ENCODE data around the gene FAM120A. TPM values are rescaled to one million over a fixed set of nuclear protein-coding genes. Genes with fewer than 3 reads are reported as not detected.

The FAM120A gene
- total RNA-seq, 1 experiment from 2014 or later, result 70.5 TPM

DNA sequence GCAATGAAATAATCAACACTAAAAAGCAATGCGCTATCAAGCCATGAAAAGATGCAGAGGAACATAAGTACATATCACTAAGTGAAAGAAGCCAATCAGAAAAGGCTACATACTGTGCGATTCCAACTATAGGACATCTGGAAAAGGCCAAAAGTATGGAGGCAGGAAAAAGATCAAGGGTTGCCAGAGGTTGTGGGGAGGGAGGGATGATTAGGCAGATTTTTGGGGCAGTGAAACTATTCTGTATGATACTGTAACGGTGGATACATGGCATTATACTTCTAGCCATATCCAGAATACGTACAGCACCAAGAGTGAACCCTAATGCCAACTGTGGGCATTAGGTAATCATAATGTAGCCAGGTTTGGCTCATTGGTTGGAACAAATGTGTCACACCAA lies 51.9 kb downstream of the FAM120A start:
- ChIA-PET CTCF (no interaction called here), POLR2A (no interaction called here)
- no peaks in the 10 kb centered on the region for H3K9me3 ChIP-seq (ENCODE audit: control insufficient read depth, insufficient read depth, low read depth, low read length)
- no peaks in the 10 kb centered on the region; the same call in 1 of the 2 replicates for H3K36me3 ChIP-seq (ENCODE audit: control insufficient read depth, insufficient read depth, low read length)
- no peak overlapping the region for H3K27ac ChIP-seq (ENCODE audit: low read length)
- DNase-seq (ENCODE audit: low read depth, low spot score) (no peak), ATAC-seq (no peak)
- no peak overlapping the region for H3K4me3 ChIP-seq (ENCODE audit: low read depth in 2 of 2, low read length in 2 of 2)
- in situ Hi-C loops (cut with HindIII; ENCODE audit: low pct_unique_long_range_greater_than_20kb, low sequenced_read_pairs), result no loop called here
- H3K27me3 ChIP-seq (ENCODE audit: control insufficient read depth, insufficient read depth, low read length), result no peaks in the 10 kb centered on the region
- BruUV-seq (replicated peaks), result no TSS peak
- H3K4me1 ChIP-seq (ENCODE audit: control insufficient read depth, insufficient read depth, low read length), result no peaks in the 10 kb centered on the region
- intact Hi-C loops (cut with micrococcal nuclease; ENCODE audit: unreplicated experiment), result no loop called here
- TF ChIP-seq TCF7L2 (IDR thresholded peaks at IDR 0.05; ENCODE audit: low read depth, low read length) (no peak), CTCF (IDR thresholded peaks at IDR 0.05) (no peak), POLR2AphosphoS5 (IDR thresholded peaks at IDR 0.05; ENCODE audit: low read depth, low read length) (no peak), SIN3A (IDR thresholded peaks at IDR 0.05; ENCODE audit: borderline replicate concordance, insufficient read depth, low read depth, low read length) (no peak)
- TF ChIP-seq, protein P1, sequence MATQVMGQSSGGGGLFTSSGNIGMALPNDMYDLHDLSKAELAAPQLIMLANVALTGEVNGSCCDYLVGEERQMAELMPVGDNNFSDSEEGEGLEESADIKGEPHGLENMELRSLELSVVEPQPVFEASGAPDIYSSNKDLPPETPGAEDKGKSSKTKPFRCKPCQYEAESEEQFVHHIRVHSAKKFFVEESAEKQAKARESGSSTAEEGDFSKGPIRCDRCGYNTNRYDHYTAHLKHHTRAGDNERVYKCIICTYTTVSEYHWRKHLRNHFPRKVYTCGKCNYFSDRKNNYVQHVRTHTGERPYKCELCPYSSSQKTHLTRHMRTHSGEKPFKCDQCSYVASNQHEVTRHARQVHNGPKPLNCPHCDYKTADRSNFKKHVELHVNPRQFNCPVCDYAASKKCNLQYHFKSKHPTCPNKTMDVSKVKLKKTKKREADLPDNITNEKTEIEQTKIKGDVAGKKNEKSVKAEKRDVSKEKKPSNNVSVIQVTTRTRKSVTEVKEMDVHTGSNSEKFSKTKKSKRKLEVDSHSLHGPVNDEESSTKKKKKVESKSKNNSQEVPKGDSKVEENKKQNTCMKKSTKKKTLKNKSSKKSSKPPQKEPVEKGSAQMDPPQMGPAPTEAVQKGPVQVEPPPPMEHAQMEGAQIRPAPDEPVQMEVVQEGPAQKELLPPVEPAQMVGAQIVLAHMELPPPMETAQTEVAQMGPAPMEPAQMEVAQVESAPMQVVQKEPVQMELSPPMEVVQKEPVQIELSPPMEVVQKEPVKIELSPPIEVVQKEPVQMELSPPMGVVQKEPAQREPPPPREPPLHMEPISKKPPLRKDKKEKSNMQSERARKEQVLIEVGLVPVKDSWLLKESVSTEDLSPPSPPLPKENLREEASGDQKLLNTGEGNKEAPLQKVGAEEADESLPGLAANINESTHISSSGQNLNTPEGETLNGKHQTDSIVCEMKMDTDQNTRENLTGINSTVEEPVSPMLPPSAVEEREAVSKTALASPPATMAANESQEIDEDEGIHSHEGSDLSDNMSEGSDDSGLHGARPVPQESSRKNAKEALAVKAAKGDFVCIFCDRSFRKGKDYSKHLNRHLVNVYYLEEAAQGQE (IDR thresholded peaks at IDR 0.05; ENCODE audit: insufficient read depth in 1 of 2, low read depth in 2 of 2, low read length in 1 of 2), result no peak

GRCh38 chr9:93505541-93506132 lies 54.2 kb downstream of the FAM120A start:
- Histone ChIP-seq H3K4me3 (ENCODE audit: low read depth in 2 of 2, low read length in 2 of 2) (no peak overlapping the region), H3K36me3 (ENCODE audit: control insufficient read depth, insufficient read depth, low read length) (no peaks in the 10 kb centered on the region; the same call in 1 of the 2 replicates), H3K9me3 (ENCODE audit: control insufficient read depth, insufficient read depth, low read depth, low read length) (no peaks in the 10 kb centered on the region), H3K27ac (ENCODE audit: low read length) (no peak overlapping the region), H3K4me1 (ENCODE audit: control insufficient read depth, insufficient read depth, low read length) (no peaks in the 10 kb centered on the region), H3K27me3 (ENCODE audit: control insufficient read depth, insufficient read depth, low read length) (no peaks in the 10 kb centered on the region)
- intact Hi-C loops (cut with micrococcal nuclease; ENCODE audit: unreplicated experiment), result no loop called here
- in situ Hi-C loops (cut with HindIII; ENCODE audit: low pct_unique_long_range_greater_than_20kb, low sequenced_read_pairs), result no loop called here
- no peak for TF ChIP-seq SIN3A (IDR thresholded peaks at IDR 0.05; ENCODE audit: borderline replicate concordance, insufficient read depth, low read depth, low read length)
- no peak for ATAC-seq
- BruUV-seq (replicated peaks), result no TSS peak
- ChIA-PET CTCF (no interaction called here), POLR2A (no interaction called here)
- DNase-seq (ENCODE audit: low read depth, low spot score), result no peak

GRCh38 chr9:93507768-93508167 lies 56.3 kb downstream of the FAM120A start:
- TF ChIP-seq POLR2AphosphoS5 (IDR thresholded peaks at IDR 0.05; ENCODE audit: low read depth, low read length) (no peak), CTCF (IDR thresholded peaks at IDR 0.05) (no peak), SIN3A (IDR thresholded peaks at IDR 0.05; ENCODE audit: borderline replicate concordance, insufficient read depth, low read depth, low read length) (no peak), TCF7L2 (IDR thresholded peaks at IDR 0.05; ENCODE audit: low read depth, low read length) (no peak)
- TF ChIP-seq, protein P1 (IDR thresholded peaks at IDR 0.05; ENCODE audit: insufficient read depth in 1 of 2, low read depth in 2 of 2, low read length in 1 of 2), result no peak
- Histone ChIP-seq H3K9me3 (ENCODE audit: control insufficient read depth, insufficient read depth, low read depth, low read length) (no peaks in the 10 kb centered on the region), H3K27me3 (ENCODE audit: control insufficient read depth, insufficient read depth, low read length) (no peaks in the 10 kb centered on the region), H3K36me3 (ENCODE audit: control insufficient read depth, insufficient read depth, low read length) (no peaks in the 10 kb centered on the region), H3K27ac (ENCODE audit: low read length) (no peak overlapping the region), H3K4me3 (ENCODE audit: low read depth in 2 of 2, low read length in 2 of 2) (no peak overlapping the region), H3K4me1 (ENCODE audit: control insufficient read depth, insufficient read depth, low read length) (no peaks in the 10 kb centered on the region)
- CTCF ChIA-PET, result no interaction called here
- no peak for DNase-seq (ENCODE audit: low read depth, low spot score)
- intact Hi-C loops (cut with micrococcal nuclease; ENCODE audit: unreplicated experiment), result no loop called here
- in situ Hi-C loops (cut with HindIII; ENCODE audit: low pct_unique_long_range_greater_than_20kb, low sequenced_read_pairs), result no loop called here
- POLR2A ChIA-PET, result no interaction called here
- BruUV-seq (replicated peaks), result no TSS peak
- no peak for ATAC-seq
